LoVo (cell line): ENCODE measurements around the gene DGKE.
A peak's percentile ranks its signal among the peaks of the same experiment; 100 is the strongest.

ENCODE experiments used
- DNase-seq: peaks from one replicate; pipeline ENCODE4 v3.0.0-alpha.2; 2016; ENCODE audit warnings: low spot score

Gene DGKE

DNA sequence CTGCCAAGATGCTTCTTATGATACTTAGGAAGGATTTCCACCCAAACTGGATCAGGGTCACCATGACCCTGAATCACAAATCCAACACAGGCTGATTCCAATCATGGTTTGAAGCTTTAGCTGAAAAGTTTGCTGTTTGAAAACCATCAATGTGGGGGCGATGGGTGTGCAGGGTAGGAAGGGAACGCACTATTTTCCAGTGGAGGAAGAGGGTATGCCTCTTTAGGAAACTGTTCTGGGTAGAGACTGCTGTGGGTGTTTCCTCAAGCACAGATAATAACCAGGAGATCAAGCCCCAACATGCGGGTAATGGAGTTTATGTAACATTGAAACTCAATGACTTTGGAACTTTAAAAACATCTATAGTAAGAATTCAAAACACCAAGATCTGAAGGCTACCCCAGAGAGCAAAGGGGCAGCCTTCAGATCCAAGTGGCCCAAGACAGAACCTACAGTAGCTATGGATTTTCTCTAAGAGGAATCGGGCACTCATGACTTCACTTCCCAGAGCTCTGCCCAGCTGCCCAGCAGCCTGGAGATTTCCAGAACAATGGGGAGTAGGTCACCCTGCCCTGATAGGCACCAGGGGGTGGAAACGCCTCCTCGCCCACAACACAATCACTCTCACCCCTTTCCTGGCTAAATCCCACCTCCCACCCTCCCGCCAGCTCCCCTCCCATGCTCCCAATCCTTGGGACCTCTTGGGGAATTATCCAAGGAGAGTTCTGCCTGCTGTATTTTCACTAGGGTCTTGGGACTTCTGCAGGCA is 57.1 kb downstream of the DGKE start:
- no peak for DNase-seq

DNA sequence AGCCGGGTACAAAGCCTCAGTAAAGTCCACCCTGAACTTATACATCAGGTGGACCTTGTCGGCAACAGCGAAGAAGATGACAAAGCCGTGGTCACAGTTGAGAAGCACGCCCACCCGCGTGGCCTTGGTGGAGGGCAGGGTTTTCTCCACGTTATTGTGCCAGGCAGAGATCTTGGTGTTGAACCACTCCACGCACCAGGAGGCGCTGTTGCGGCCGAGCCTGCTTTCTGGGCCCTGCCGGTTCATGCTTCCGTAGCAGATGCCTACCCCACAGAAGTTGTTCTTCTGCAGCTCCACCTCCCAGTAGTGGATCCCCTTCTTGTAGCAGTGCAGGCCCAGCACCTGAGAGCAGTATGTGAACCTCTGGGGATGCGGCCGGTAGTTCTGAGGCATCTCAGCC is 57.8 kb downstream of the DGKE start:
- no peak for DNase-seq

DNA sequence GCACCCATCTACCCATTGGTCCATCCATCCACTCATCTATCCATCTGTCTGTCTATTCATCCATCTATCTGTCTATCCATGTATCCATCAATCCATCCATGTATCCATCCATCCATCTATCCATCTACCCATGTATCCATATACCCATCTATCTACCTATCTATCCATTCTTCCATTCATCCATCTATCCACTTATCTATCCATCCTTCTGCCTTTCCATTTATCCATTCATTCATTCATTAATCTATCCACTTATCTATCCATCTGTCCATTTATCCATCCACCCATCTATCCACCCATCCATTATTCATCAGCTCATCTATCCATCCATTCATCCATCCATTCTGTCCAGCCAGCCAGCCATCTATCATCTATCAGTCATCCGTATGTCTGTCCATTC is 58.4 kb downstream of the DGKE start:
- no peak for DNase-seq

DNA sequence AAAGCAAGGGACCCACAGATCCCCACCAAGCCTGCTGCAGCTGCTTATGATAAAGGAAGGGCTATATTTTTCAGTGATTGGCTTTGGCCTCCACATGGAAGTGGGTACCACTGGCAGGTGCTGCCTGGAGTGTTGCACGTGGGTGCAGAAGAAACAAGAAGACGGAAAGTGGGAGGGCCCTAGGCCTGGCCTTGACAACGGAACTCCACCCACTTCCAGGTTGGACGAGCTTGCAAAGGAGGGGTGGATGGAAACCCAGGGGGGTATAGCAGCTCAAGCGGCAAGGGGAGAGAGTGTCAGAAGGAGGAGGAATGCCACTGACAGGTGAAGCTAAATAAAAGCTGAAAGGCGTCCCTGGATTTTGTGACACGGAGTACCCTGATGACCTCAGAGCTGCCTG is 59.6 kb downstream of the DGKE start:
- no peak for DNase-seq

DNA sequence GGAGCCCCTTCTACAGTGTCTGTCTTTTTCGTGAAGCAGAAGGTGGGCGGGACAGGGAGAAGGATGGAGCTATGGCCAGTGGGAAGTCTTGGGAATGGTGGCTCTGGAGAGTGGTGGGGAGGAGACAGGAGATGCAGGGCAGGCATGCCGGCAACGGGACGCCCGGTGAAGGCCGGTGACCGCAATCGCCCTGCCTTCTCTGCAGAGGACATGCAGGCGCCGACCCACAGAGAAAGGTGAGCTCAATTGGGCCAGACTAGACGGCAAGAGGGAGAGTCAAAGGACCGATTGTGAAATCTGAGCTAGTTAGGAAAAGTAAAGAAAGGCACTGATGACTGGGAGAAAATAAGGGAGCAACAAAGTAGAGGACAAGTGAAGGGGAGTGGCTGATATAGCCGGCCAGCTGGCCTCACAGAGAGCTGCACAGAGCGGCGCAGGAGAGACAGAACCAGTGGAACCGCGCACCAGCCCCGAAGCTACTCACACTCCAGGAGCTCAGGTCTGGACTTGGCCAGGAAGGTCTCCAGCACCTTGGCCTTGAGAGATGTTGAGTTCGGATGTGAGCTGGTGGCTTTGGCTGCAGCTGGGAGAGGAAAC is 61.0 kb downstream of the DGKE start:
- no peak for DNase-seq

DNA sequence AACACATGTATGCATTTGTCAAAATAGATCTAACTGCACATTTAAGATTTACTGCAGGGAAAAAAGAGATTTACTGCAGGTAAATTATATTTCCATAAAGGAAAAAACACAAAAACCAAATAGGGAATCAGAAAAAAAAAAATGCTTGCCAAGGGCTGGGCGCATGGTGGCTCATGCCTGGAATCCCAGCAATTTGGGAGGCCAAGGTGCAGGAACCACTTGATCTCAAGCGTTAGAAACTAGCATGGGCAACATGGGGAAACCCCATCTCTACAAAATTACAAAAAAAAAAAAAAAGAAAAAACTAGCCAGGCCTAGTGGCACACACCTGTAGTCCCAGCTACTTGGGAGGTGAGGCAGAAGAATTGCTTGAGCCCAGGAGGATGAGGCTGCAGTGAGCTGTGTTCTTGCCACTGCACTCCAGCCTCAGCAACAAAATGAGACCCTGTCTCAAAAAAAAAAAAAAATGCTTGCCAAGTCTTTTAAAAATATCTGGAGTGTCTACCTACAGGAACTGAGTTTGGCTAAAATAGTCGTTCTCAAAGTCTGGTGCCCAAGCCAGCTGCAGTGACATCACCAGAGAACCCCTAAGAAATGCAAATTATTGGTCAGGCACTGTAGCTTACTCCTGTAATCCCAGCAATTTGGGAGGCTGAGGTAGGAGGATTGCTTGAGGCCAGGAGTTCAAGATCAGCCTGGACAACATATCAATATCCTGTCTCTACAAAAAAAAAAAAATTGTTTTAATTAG is 62.4 kb downstream of the DGKE start:
- DNase-seq, result no peak

DNA sequence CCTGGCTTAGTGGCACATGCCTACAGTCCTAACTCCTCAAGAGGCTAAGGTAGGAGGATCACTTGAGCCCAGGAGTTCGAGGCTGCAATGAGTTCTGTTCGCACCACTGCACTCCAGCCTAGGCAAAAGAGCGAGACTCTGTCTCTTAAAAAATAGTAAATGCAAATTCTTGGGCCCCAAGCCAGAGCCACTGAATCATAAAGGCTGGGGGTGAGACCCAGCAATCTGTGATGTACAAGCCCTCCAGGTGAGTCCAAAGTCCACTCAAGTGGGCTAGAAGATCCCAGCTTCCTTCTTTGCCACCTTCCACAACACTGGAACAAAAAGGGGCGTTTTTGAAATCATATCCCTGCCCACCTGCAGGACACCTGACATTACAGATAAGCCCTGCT is 63.0 kb downstream of the DGKE start:
- peak; percentile 79 for DNase-seq

DNA sequence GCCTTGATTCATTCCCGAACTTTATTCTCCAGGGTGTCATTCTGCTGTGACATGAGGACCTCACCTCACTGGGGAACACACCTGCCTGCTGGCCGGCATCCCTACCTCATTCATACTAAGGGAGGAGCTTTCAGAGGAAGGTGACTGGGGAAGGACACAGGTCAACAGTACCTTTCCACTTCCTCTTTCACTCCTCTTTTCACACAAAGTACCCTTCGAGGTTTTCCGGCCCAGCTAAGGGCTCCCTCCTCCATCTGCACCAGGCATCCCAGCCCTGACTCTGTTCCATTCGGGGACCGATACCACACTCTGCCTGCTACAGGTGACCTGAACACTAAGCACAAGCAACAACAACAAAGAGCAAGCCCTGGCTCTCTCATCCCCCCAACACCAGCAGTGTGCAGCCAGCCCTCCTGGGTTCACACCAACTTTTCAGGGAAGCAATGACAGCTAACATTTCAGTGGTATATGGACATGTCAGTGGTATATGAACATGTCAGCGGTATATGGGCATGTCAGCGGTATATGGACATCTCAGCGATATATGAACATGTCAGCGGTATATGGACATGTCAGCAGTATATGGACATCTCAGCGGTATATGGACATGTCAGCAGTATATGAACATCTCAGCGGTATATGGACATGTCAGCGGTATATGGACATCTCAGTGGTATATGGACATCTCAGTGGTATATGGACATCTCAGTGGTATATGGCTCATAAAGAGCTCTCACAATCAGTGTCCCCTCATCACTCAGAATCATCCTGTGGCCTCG is 63.9 kb downstream of the DGKE start:
- no peak for DNase-seq

DNA sequence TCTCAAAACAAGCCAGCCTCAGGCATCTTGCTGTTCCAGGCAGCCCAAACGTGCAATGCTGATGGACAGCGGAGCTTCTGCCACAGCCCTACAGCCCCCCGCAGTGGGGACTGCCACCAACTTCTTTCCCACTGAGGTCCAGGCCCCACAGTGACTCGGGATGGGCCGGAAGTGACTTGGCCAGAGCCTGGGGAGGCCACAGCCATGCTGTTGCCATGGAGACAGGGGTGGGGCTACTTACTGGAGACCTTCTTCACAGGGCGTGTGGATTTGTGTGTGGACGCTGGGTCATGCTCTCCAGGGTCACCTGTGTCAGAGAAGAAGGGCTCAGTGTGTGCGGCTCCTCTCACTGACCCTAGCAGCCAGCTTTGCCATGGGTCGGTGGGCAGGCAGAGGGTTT is 64.9 kb downstream of the DGKE start:
- no peak for DNase-seq

DNA sequence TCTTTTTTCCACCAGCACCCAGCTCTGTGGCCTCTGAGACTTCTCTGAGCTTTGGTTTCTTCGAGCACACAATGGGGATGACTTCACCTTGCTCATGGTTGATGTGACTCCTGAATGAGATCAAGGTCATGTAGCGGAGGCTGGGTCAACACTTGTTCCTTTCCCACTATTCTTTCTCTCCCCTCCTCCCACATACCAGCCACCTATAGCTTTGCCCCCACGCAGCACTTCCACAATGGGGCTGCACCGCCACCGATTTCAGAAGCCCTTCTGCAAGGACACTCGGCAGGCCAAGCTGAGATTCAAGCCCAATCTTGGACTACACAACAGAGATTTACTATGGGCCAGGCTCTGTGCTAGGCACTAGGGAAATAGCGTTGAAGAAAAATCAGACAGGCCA is 65.5 kb downstream of the DGKE start:
- DNase-seq, result no peak

DNA sequence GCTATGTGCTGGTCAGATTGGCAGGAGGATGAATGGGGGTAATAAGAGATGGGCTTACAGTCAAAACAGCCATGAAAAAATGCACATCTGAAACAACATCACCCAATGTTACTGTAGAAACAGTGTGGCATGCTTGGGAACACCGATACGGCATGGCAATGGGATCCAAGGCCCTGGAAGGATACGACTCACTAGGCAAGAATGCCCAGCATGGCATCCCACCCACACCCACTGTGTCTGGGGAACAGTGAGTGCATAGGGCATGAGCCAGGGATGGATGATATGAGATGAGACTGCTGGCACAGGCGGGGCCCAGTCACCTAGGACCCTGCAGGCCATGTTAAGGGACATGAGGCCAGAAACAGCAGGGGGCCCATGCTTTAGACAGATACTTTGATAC is 68.4 kb downstream of the DGKE start:
- DNase-seq, result peak; percentile 56

DNA sequence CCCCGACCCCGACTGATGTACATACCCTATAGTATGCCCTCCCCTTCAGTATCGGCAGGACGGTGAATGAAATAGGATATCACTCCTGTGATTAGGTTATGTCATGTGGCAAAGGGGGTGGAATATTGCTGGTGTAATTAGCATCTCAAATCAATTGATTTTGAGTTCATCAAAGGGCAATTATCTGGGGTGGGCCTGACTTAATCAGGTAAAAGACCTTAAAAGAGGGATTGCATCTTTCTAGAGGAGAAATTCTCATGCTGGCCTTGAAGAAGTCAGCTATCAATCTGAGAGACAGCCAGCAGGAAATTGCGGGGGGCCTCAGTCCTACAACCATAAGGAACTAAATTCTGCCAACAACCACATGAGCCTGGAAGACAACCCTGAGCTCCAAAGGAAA is 69.6 kb downstream of the DGKE start:
- no peak for DNase-seq

DNA sequence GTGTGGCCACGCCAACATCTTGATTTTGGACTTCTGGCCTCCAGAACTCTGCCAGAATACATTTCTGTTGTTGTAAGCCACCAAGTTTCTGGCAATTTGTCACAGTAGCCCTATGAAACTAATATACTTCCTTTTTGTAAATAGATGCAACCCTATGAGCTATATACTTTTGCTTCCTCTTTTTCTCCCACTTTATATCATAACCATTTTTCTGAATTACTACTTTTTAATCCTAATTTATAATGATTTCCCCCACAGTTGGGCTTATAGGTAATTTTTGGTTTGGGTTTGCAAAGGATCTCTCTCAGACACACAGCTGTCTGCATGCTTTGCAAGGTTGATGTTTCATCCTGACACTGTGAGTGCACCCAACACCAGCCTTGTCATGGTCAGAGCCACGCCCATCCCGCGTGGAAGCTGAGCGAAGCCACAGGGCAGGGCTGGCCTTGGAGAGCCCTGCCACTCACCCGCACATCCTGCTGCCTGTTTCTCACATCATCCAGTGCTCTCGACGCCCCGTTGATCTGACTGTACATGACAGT is 74.1 kb downstream of the DGKE start:
- DNase-seq, result no peak

DNA sequence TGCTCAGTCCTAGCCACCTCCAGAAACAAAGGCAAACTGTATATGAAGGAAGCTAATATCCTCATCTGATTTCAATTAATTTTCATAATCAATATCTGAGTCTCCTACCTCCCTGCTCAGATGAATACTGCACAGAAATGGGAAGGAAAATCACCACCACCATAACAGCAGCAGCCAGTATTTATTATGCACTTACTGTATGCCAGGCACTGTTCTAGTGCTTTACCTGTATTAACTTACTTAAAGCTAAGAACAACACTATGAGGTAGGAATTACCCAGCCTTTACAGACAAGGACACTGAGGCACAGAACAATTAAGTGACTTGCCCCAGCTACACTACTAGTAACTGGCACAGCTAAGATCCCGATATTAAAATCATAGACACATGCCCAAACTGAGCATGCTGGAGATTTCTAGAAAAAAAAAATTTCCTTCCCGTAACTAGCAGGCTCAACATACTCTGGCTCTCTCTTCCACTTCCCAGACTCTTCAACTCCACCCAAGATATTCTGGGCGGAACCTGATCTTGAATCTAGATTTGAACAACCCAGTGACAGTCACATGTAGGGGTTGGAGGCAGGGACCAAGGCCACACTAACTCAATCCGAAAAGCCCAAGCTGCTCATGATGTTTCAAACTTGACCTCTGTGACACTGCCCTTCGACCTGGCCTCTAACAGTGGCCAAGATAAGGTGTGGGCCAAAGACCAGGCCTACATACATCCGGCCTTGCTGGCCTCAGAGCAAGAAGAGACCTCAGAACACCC is 76.0 kb downstream of the DGKE start:
- DNase-seq, result no peak

DNA sequence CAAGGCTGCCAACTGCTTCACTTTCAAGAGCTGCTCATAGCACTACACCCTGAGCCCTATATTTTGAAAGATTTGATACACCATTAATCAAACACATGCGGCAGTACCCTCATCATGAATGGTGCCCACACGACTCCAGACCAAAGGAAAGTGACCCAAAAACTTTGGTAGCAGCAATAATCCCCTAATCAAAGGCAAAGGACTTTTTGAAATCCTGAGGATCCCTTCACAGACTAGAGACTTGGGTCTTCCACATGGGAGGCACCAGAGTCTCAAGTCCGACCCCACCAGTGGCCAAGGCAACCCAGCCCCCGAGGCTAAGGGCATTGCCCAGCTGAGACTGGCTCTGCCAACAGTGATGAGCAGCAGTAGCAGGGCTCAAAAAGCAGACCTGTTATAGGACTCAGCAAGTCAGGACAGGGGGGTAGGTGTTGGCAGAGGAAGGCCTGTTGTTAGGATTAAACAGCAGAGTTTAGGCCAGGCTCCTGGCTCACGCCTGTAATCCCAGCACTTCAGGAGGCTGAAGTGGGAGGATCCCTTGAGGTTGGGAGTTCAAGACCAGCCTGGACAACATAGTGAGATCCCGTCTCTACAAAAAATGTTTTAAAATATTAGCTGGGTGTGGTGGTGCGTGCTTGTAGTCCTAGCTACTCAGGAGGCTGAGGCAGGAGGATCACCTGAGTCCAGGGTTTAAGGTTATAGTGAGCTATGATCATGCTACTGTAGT is 76.7 kb downstream of the DGKE start:
- no peak for DNase-seq

DNA sequence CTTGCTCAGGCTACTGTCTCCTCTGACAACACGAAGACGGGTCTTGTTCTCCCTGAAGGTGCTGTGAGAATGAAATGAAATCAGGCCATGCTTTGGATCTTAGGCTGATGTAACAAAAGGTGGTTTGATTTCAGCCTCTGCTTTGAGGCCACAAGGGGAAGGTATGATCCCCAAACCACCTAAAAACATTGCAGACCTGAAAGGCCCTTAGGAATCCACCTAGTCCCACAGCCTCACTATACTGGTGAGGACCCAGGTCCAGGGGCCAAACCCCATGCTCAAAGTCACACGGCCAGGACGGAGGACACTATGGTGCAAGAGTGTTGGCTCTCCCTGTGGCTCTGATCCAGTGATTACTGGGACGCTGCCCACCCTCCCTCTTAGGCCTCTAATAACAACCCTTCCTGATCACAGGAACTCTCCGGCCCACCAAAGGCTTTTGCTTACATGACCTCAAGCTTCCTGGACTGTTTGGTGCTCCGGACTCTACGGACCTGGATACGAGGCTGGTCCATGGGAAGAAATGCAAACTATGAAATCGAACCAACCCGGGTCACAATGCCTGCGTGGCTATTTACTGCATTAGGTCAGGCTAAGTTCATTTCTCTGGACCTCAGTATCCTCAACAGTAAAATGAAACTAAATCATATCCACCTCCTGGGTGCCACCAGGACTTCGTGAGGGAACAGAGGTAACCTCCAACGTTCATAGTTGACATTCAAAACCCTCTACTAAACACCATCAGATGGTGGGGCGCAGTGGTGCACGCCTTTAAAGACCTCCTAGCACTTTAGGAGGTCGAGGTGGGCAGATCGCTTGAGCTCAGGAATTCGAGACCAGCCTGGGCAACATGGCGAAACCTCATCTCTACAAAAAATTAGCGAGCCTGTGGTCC is 78.4 kb downstream of the DGKE start:
- DNase-seq, result no peak

DNA sequence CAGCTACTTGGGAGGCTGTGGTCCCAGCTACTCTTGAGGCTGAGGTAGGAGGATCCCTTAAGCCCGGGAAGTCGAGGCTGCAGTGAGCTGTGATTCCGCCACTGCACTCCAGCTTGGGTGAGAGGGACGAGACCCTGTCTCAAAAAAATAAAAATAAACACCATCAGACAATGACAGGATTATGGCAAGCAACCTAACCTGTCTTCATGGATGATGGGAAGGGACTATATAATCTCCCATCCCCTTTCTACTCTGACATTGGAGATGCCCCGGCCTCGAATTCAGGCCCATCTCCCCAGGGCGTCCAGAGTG is 79.0 kb downstream of the DGKE start:
- DNase-seq, result no peak

DNA sequence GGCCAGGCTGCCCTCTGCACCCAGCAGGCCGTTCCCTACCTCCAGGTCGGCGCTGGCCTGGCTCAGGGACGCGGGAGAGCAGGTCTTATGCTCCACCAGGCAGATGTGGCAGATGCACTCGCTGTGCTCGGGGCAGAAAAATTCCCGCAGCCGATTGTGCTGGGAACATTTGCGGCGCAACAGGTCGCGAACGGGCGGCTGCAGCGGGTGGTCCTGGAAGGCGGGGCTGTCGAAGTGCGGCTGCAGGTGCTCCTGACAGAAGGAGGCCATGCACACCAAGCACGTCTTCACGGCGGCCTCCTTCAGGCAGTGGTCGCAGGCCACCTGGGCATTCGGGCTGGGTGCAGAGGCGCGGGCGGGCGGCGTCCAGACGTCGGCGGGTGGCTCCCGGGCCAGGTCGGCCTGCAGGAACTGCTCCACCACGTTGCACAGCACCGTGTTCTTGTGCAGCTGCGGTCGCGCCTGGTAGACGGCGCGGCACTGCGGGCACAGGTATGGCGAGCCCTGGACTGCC is 79.5 kb downstream of the DGKE start:
- DNase-seq, result no peak

DNA sequence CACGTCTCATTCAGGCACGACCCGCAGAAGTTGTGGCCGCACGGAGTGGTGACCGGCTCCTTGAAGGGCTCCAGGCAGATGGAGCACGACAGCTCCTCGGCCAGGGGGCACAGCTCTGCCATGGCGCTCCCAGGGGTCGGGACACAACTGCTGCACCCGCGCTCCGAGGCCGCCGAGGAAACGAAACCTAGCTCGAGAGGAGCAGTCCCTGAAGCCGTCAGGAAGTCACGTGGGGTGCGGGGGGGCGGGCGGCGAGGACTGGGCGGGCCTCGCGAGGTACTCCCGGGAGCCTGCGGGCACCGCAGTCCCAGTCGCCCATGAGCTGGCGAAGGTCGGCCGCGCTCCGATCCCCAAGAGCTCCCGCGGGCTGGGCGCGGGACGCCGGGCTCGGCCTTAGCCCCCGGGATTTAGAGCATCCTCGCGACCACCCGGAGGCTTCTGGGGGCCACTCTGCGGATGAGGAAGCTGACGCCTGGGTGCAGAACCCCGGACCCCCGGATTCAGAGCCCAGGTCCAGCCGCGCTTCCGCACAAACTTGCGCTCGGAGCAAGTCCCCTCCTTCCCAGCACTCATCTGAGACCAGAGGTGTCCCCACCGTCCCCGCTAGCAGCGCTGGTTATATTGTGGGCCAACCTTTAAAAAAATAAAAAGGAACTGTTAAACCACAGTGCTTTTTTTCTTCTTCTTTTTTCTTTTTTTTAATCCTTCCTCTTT is 80.1 kb downstream of the DGKE start, which contains the start of gene TRIM25:
Gene TRIM25, minus strand, starts transcription at position 183 of the 714 bp plus-strand sequence. Its CDS starts 61 bp downstream, at position 122.
- peak; percentile 90 for DNase-seq
